ENCODE results near the gene OLFM1. TPM values are rescaled to one million over a fixed set of nuclear protein-coding genes. Genes with fewer than 3 reads are reported as not detected.
"Not testable (repeated sequence)": the region's sequence is repeated elsewhere in the genome, so short reads cannot be mapped to it uniquely, and the experiment has no call there.

Gene OLFM1
- total RNA-seq, 4 donors from 2014 or later, result 5.3 to 15.0 (median 8.6) TPM

DNA sequence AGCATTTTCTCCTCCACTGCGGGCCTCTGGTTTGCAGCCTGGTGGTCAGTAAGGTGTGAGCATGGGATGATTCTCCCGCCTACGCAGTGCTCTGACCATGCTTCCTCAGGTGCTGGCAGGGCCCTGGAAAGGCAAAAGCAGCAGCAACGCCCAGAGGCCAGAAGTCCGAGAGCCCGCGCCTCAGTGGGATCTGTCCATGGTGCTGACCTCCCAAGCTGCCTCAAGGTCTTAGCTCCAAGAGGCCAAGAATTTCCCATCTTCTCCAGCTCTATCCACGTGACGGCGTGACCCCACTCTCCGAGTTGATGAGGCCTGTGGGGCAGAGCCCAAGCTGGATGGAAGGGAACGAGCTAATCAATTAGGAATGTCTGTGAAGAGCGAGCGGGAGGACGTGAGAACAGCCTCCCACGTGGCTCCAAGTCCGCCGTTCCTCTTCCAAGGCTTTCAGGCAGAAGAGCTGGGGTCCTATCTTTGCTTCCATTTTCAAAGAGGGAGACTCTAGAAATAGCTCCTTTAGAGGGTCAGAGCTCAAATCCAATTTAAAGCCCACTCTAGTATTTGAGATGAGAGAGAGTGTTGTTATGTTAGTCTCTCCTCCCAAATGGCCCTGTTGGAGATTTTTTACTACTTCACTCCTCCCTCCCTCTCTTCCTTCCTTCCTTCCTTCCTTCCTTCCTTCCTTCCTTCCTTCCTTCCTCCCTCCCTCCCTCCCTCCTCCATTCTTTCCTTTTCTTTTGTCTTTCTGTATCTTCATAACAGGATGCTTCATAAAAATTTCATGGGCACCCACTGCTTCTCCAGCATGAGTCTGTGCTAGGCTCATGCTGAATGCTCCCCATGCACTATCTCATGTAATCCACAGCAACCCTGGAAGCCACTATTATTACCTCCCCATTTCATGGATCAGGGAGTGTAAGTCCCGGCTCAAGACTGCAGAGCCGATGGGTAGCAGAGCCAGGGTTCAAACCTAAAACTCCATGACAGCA is 69.3 kb downstream of the OLFM1 start:
- DNase-seq (ENCODE audit: low spot score in 2 of 2), result no peak
- intact Hi-C loops (cut with DNase I; ENCODE audit: low total_unique reads), result no loop called here
- 29 to 33% methylated on average over 19 of the region's 20 CpGs for WGBS, 2 donors
- TF ChIP-seq, protein P1, sequence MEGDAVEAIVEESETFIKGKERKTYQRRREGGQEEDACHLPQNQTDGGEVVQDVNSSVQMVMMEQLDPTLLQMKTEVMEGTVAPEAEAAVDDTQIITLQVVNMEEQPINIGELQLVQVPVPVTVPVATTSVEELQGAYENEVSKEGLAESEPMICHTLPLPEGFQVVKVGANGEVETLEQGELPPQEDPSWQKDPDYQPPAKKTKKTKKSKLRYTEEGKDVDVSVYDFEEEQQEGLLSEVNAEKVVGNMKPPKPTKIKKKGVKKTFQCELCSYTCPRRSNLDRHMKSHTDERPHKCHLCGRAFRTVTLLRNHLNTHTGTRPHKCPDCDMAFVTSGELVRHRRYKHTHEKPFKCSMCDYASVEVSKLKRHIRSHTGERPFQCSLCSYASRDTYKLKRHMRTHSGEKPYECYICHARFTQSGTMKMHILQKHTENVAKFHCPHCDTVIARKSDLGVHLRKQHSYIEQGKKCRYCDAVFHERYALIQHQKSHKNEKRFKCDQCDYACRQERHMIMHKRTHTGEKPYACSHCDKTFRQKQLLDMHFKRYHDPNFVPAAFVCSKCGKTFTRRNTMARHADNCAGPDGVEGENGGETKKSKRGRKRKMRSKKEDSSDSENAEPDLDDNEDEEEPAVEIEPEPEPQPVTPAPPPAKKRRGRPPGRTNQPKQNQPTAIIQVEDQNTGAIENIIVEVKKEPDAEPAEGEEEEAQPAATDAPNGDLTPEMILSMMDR (IDR thresholded peaks at IDR 0.05), result no peak
- no peak for TF ChIP-seq POLR2A (IDR thresholded peaks at IDR 0.05)
- no peak overlapping the region for H3K4me3 ChIP-seq (ENCODE audit: low read depth, poor library complexity, severe bottlenecking)

DNA sequence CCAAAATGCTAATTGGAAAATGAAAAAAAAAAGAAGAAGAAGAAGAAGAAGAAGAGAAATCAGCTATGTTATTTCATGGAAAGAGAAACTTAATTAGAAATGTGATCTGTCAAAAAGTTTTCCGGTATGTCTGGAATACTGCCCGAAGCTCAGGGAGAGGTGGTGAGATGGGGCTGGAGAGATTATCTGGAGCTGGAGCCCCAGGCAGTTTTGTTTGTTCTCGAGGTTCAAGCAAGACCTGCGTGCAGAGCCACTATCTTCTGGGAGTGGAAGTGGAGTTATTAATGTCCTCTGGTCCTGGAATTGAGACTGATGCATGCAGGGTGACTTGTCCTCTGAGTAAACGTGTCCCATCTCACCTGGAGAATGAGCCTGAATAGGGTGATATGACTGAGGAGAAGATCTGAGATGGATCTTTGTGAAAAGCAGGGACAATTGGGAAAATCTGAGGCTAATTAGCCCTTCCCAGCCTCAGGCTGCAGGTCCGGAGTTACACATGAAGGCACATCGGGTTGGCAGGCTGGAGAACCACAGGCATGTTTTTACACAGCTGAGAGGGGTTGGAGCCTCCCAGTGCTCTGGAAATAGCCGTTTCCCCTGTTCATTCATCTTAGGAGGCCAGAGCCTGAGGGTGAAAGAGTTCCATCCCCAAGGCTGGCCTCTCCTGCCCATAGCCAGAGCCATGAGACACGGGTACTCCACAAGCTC is 70.5 kb downstream of the OLFM1 start:
- H3K4me3 ChIP-seq (ENCODE audit: low read depth, poor library complexity, severe bottlenecking), result no peak overlapping the region
- no peak for TF ChIP-seq POLR2A (IDR thresholded peaks at IDR 0.05)
- TF ChIP-seq, protein P1 (IDR thresholded peaks at IDR 0.05), result no peak

DNA sequence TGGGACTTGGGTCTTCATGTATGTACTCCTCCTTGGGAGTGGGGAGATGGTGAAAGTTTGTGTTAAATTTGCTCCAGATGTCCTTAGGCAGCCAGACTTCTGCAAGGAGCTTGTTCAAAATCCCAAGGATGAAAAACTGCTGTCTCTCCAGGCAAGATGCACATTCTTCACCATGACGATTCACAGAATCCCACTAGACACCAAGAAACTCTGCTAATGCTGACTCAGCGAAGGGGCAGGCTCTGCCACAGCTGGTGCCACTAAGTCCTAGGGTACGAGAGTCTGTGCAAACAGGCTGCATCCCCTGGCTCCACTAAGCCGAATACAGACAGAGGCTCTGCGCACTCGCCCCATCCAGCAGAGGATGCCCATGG is 71.1 kb downstream of the OLFM1 start:
- intact Hi-C loops (cut with DNase I; ENCODE audit: low total_unique reads), result no loop called here
- DNase-seq (ENCODE audit: low spot score in 2 of 2), result no peak
- TF ChIP-seq, protein P1 (IDR thresholded peaks at IDR 0.05), result no peak
- TF ChIP-seq POLR2A (IDR thresholded peaks at IDR 0.05), result no peak
- WGBS, 2 donors, result 65 to 71% methylated on average over 6 of the region's 6 CpGs
- no peak overlapping the region for H3K4me3 ChIP-seq (ENCODE audit: low read depth, poor library complexity, severe bottlenecking)

More for the DNA sequence above, 70.5 kb downstream of the OLFM1 start:
- 56 to 63% methylated on average over 9 of the region's 9 CpGs for WGBS, 2 donors
- DNase-seq (ENCODE audit: low spot score in 2 of 2), result no peak
- intact Hi-C loops (cut with DNase I; ENCODE audit: low total_unique reads), result no loop called here

DNA sequence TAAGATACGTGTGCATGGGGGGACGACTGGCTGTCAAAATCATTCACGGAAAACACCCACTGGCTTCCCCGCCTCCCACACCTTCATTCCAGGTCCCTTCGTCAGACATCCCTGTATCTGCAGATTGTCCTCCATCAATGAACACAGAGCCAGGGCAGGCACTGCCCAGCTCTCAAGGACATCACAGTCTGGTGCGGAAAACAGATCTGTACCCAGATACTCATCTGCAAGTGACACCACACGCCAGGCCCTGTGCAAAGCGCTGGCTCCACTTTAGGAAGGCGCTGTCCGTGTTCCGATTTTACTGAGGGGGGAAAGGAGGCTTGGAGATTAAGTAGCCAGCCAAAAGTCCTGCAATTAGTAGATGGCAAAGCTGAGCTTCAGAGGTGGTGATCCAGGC is 72.3 kb downstream of the OLFM1 start:
- intact Hi-C loops (cut with DNase I; ENCODE audit: low total_unique reads), result no loop called here
- DNase-seq (ENCODE audit: low spot score in 2 of 2), result no peak
- TF ChIP-seq POLR2A (IDR thresholded peaks at IDR 0.05), result no peak
- TF ChIP-seq, protein P1 (IDR thresholded peaks at IDR 0.05), result no peak
- H3K4me3 ChIP-seq (ENCODE audit: low read depth, poor library complexity, severe bottlenecking), result no peak overlapping the region
- WGBS, 2 donors, result 80 to 83% methylated on average over 11 of the region's 11 CpGs

DNA sequence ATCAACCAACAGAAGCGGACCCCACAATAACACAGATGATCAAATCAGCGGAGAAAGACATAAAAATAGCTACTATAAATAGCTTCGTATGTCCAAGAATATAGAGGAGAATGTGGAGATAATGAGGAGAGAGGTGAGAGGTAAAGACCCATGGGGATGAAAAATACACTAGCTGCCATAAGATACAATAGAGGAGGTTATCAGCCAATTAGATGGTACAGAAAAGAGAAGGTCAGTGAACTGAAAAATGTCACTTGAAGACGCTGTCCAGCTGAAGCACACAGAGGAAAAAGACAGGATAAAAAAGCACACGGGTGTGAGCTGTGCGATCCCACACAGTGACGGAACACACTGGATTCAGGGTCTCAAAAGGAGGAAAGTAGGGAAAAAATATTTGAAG is 73.4 kb downstream of the OLFM1 start:
- H3K4me3 ChIP-seq (ENCODE audit: low read depth, poor library complexity, severe bottlenecking), result no peak overlapping the region

DNA sequence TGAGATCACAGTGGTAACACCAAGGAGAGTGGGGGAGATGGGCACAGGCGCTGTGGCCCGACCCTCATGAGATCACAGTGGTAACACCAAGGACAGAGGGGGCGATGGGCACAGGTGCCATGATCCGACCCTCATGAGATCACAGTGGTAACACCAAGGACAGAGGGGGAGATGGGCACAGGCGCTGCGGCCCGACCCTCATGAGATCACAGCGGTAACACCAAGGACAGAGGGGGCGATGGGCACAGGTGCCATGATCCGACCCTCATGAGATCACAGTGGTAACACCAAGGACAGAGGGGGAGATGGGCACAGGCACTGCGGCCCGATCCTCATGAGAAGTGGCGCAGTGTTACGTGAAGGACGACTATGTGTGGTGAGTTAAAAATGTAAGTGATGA is 75.1 kb downstream of the OLFM1 start:
- intact Hi-C loops (cut with DNase I; ENCODE audit: low total_unique reads); H3K4me3 ChIP-seq (ENCODE audit: low read depth, poor library complexity, severe bottlenecking); DNase-seq (ENCODE audit: low spot score in 2 of 2): not testable (repeated sequence)
- 86 to 91% methylated on average over 10 to 15 of the region's 15 CpGs for WGBS, 2 donors

More for the DNA sequence above, 73.4 kb downstream of the OLFM1 start:
- no peak for DNase-seq (ENCODE audit: low spot score in 2 of 2)
- no peak for TF ChIP-seq POLR2A (IDR thresholded peaks at IDR 0.05)
- TF ChIP-seq, protein P1 (IDR thresholded peaks at IDR 0.05), result no peak
- intact Hi-C loops (cut with DNase I; ENCODE audit: low total_unique reads), result no loop called here
- WGBS, 2 donors, result 82 to 87% methylated on average over 7 of the region's 7 CpGs

Measured in lower leg skin (tissue), 4 donors.